Measurements from ENCODE around the gene CDKN1B.

Gene CDKN1B

DNA sequence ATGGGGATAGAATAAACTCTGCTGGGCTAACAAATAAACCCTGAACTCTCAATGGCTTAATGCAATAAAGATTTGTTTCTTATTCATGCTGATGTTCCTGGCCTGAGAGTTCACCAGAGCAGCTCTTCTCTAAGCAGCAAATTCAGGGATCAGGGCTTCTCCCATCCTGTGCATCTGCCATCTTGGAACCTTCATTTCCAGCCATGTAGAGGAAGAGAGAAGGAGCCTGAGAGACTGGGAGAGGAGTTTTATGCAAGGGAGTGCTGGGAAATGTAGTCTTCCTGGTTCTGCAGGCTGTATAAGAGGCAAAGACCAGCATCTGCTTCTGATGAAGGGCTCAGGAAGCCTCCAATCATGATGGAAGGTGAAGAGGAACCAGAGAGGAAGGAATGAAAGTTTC lies 47.7 kb downstream of the CDKN1B start:
- no peaks in the 10 kb centered on the region for H3K4me1 ChIP-seq (ENCODE audit: low read depth, poor library complexity, severe bottlenecking)
- no peak overlapping the region for H3K4me2 ChIP-seq
- H3K9ac ChIP-seq = no peak overlapping the region
- no peak overlapping the region for H3K4me3 ChIP-seq (IDR thresholded peaks at IDR 0.05; ENCODE audit: insufficient read depth, low read depth, low read length)
- H3K79me2 ChIP-seq (ENCODE audit: insufficient read depth, low read depth) = no peaks in the 10 kb centered on the region
- H3K27me3 ChIP-seq (ENCODE audit: insufficient read depth, low read depth) = no peaks in the 10 kb centered on the region
- no peaks in the 10 kb centered on the region for H4K20me1 ChIP-seq (ENCODE audit: insufficient read depth)
- no peaks in the 10 kb centered on the region for H3K36me3 ChIP-seq (ENCODE audit: insufficient read depth)
- no peak overlapping the region for H3K27ac ChIP-seq
- TF ChIP-seq, protein P1, sequence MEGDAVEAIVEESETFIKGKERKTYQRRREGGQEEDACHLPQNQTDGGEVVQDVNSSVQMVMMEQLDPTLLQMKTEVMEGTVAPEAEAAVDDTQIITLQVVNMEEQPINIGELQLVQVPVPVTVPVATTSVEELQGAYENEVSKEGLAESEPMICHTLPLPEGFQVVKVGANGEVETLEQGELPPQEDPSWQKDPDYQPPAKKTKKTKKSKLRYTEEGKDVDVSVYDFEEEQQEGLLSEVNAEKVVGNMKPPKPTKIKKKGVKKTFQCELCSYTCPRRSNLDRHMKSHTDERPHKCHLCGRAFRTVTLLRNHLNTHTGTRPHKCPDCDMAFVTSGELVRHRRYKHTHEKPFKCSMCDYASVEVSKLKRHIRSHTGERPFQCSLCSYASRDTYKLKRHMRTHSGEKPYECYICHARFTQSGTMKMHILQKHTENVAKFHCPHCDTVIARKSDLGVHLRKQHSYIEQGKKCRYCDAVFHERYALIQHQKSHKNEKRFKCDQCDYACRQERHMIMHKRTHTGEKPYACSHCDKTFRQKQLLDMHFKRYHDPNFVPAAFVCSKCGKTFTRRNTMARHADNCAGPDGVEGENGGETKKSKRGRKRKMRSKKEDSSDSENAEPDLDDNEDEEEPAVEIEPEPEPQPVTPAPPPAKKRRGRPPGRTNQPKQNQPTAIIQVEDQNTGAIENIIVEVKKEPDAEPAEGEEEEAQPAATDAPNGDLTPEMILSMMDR (conservative IDR thresholded peaks at IDR 0.05; ENCODE audit: low read depth, low read length) = no peak
- H2AFZ ChIP-seq (ENCODE audit: low read depth) = no peak overlapping the region

DNA sequence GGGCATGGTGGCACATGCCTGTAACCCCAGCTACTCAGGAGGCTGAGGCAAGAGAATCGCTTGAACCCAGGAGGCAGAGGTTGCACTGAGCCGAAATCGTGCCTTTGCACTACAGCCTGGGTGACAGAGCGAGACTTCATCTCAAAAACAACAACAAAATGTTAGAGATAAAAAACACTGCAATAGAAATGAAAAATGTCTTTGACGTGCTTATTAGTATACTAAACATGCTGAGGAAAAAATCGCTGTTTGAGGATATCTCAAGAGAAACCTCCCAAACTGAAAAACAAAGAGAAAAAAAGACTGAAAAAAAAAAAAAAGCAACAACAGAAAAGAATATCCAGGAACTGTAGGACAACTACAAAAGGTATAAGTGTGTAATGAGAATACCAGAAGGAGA lies 53.1 kb downstream of the CDKN1B start:
- Histone ChIP-seq H3K4me3 (IDR thresholded peaks at IDR 0.05; ENCODE audit: insufficient read depth, low read depth, low read length) (no peak overlapping the region), H3K4me1 (ENCODE audit: low read depth, poor library complexity, severe bottlenecking) (peaks cover 4% of the 10 kb centered on the region), H3K79me2 (ENCODE audit: insufficient read depth, low read depth) (no peaks in the 10 kb centered on the region), H4K20me1 (ENCODE audit: insufficient read depth) (no peaks in the 10 kb centered on the region), H3K27ac (no peak overlapping the region), H3K27me3 (ENCODE audit: insufficient read depth, low read depth) (no peaks in the 10 kb centered on the region), H2AFZ (ENCODE audit: low read depth) (no peak overlapping the region), H3K9ac (no peak overlapping the region), H3K4me2 (no peak overlapping the region), H3K36me3 (ENCODE audit: insufficient read depth) (no peaks in the 10 kb centered on the region)
- TF ChIP-seq, protein P1 (conservative IDR thresholded peaks at IDR 0.05; ENCODE audit: low read depth, low read length) = no peak
